Lower leg skin (tissue), 3 donors: ENCODE data around the gene ZNF575.

Experiments
- CTCF ChIP-seq, 3 donors: fragments of 450-650 bp; IDR thresholded peaks; one replicate each; pipeline ENCODE4 v1.5.1; 2016; ENCODE audit warnings: antibody characterized with exemption in 3 of 3, mild to moderate bottlenecking in 3 of 3, moderate library complexity in 2 of 3
- POLR2A ChIP-seq, 2 donors: fragments of 450-650 bp; IDR thresholded peaks; one replicate each; pipeline ENCODE4 v1.6.1; 2016 to 2017; ENCODE audit warnings: antibody characterized with exemption in 2 of 2, mild to moderate bottlenecking in 1 of 2, moderate library complexity in 1 of 2

GRCh38 chr19:43511324-43511723 is 21.7 kb upstream of the ZNF575 start:
- TF ChIP-seq POLR2A (IDR thresholded peaks at IDR 0.05) (no peak), CTCF (IDR thresholded peaks at IDR 0.05) (no peak)
